Measurements from ENCODE around the gene CHN2.

The CHN2 gene

GRCh38 chr7:29483219-29484104, 288.9 kb downstream of the CHN2 start:
- H3K27ac ChIP-seq, result no peak overlapping the region
- TF ChIP-seq CTCF (IDR thresholded peaks at IDR 0.05) (no peak), ZFX (IDR thresholded peaks at IDR 0.05; ENCODE audit: borderline replicate concordance) (no peak)

GRCh38 chr7:29484280-29484679, 289.7 kb downstream of the CHN2 start:
- no peak overlapping the region for H3K27ac ChIP-seq

GRCh38 chr7:29485339-29486190, 291.0 kb downstream of the CHN2 start:
- no peak for TF ChIP-seq CTCF (IDR thresholded peaks at IDR 0.05)
- TF ChIP-seq ZFX (IDR thresholded peaks at IDR 0.05; ENCODE audit: borderline replicate concordance), result no peak
- no peak overlapping the region for H3K27ac ChIP-seq

More at GRCh38 chr7:29484280-29484679, 289.7 kb downstream of the CHN2 start:
- no peak for TF ChIP-seq CTCF (IDR thresholded peaks at IDR 0.05)
- no peak for TF ChIP-seq ZFX (IDR thresholded peaks at IDR 0.05; ENCODE audit: borderline replicate concordance)

GRCh38 chr7:29486191-29486700, 291.7 kb downstream of the CHN2 start:
- TF ChIP-seq ZFX (IDR thresholded peaks at IDR 0.05; ENCODE audit: borderline replicate concordance) (no peak), CTCF (IDR thresholded peaks at IDR 0.05) (no peak)
- H3K27ac ChIP-seq, result no peak overlapping the region

- TF ChIP-seq ZFX (IDR thresholded peaks at IDR 0.05; ENCODE audit: borderline replicate concordance) (no peak), CTCF (IDR thresholded peaks at IDR 0.05) (no peak)
- H3K27ac ChIP-seq, result no peak overlapping the region
Observed at GRCh38 chr7:29487424-29487823, 292.8 kb downstream of the CHN2 start.

- TF ChIP-seq ZFX (IDR thresholded peaks at IDR 0.05; ENCODE audit: borderline replicate concordance), result no peak
- TF ChIP-seq CTCF (IDR thresholded peaks at IDR 0.05), result no peak
- H3K27ac ChIP-seq, result no peak overlapping the region
Observed at GRCh38 chr7:29488203-29488970, 293.8 kb downstream of the CHN2 start.

Measured in 22Rv1 (cell line).